DOHH2 (cell line): ENCODE measurements around the gene CREB5.
A peak's percentile ranks its signal among the peaks of the same experiment; 100 is the strongest.

Experiments
- H3F3A ChIP-seq: fragments of 200-600 bp; sonication (generic), shearing (Covaris generic); 2 replicates; pipeline ENCODE4 v1.6.0; 2016; ENCODE audit warnings: antibody characterized with exemption, mild to moderate bottlenecking; ENCODE audit not compliant: control insufficient read depth, insufficient read depth
- H3K27ac ChIP-seq: fragments of 200-600 bp; sonication (generic); 2 replicates; pipeline ENCODE4 v1.5.1; 2014; ENCODE audit warnings: low read depth, mild to moderate bottlenecking, low read length, moderate library complexity
- H3K27me3 ChIP-seq: fragments of 200-600 bp; sonication (generic); 2 replicates; pipeline ENCODE4 v1.6.1; 2014; ENCODE audit warnings: mild to moderate bottlenecking, low read length, mixed read lengths; ENCODE audit not compliant: control insufficient read depth
- H3K36me3 ChIP-seq: fragments of 200-600 bp; sonication (generic); 2 replicates; pipeline ENCODE4 v1.6.1; 2014; ENCODE audit warnings: mild to moderate bottlenecking, low read length, moderate library complexity, mixed read lengths; ENCODE audit not compliant: control insufficient read depth
- H3K4me1 ChIP-seq: fragments of 200-600 bp; sonication (generic); 2 replicates; pipeline ENCODE4 v1.6.1; 2014; ENCODE audit warnings: mild to moderate bottlenecking, low read length, mixed read lengths; ENCODE audit not compliant: control insufficient read depth
- H3K4me2 ChIP-seq: fragments of 200-600 bp; sonication (generic); 2 replicates; pipeline ENCODE4 v1.6.0; 2014; ENCODE audit warnings: mild to moderate bottlenecking, low read length, moderate library complexity
- H3K4me3 ChIP-seq: fragments of 200-600 bp; sonication (generic); 2 replicates; pipeline ENCODE4 v1.5.1; 2014; ENCODE audit warnings: mild to moderate bottlenecking, low read length, mixed read lengths
- H3K79me2 ChIP-seq: fragments of 200-600 bp; sonication (generic); 2 replicates; pipeline ENCODE4 v1.6.1; 2014; ENCODE audit warnings: mild to moderate bottlenecking, low read length, mixed read lengths; ENCODE audit not compliant: control insufficient read depth
- H3K9me2 ChIP-seq: fragments of 200-600 bp; sonication (generic); replicated peaks from 2 replicates; pipeline ENCODE4 v1.6.1; 2014; ENCODE audit warnings: mild to moderate bottlenecking, low read length, mixed read lengths; ENCODE audit not compliant: control insufficient read depth
- H3K9me3 ChIP-seq: fragments of 200-600 bp; sonication (generic); 2 replicates; pipeline ENCODE4 v1.6.1; 2014; ENCODE audit warnings: antibody characterized with exemption, low read length, mixed read lengths; ENCODE audit not compliant: control insufficient read depth, insufficient read depth
- H4K20me1 ChIP-seq: fragments of 200-600 bp; sonication (generic); 2 replicates; pipeline ENCODE4 v1.6.0; 2014; ENCODE audit warnings: low read depth, mild to moderate bottlenecking, antibody characterized with exemption, low read length, moderate library complexity; ENCODE audit not compliant: control insufficient read depth, insufficient read depth
- CTCF ChIP-seq: fragments of 200-600 bp; sonication (generic); IDR thresholded peaks from one replicate; pipeline ENCODE4 v1.5.1; 2014; ENCODE audit warnings: antibody characterized with exemption, mild to moderate bottlenecking, low read depth, low read length; ENCODE audit not compliant: poor library complexity, severe bottlenecking
- EZH2phosphoT487 ChIP-seq: fragments of 200-600 bp; sonication (generic); IDR thresholded peaks from 2 replicates; pipeline ENCODE4 v1.6.1; 2017; ENCODE audit warnings: borderline replicate concordance, mild to moderate bottlenecking, antibody characterized with exemption, low read length, moderate library complexity, mixed read lengths

CREB5 gene

GRCh38 chr7:28588602-28589001 lies 176.3 kb downstream of the CREB5 start:
- Histone ChIP-seq H3K27me3 (no peaks in the 10 kb centered on the region), H3K79me2 (peaks cover 15% of the 10 kb centered on the region)

GRCh38 chr7:28591041-28591674 lies 178.8 kb downstream of the CREB5 start:
- no peaks in the 10 kb centered on the region; the same call in 1 of the 2 replicates for H3K36me3 ChIP-seq
- peak overlapping the region; percentile 6; the same call in 1 of the 2 replicates for H3K4me2 ChIP-seq
- H3K27me3 ChIP-seq: no peaks in the 10 kb centered on the region
- no peaks in the 10 kb centered on the region for H4K20me1 ChIP-seq
- H3K27ac ChIP-seq: no peak overlapping the region
- H3K4me1 ChIP-seq: peaks cover 28% of the 10 kb centered on the region
- H3K79me2 ChIP-seq: peaks cover 15% of the 10 kb centered on the region
- no peak for TF ChIP-seq CTCF
- no peak for TF ChIP-seq EZH2phosphoT487
- H3K9me3 ChIP-seq: no peaks in the 10 kb centered on the region
- H3K9me2 ChIP-seq: no peaks in the 10 kb centered on the region
- H3K4me3 ChIP-seq: no peak overlapping the region
- H3F3A ChIP-seq: no peaks in the 10 kb centered on the region

More at GRCh38 chr7:28588602-28589001, 176.3 kb downstream of the CREB5 start:
- no peak for TF ChIP-seq EZH2phosphoT487
- no peak for TF ChIP-seq CTCF
- no peaks in the 10 kb centered on the region for H4K20me1 ChIP-seq
- no peak overlapping the region for H3K4me3 ChIP-seq
- H3K36me3 ChIP-seq: no peaks in the 10 kb centered on the region; the same call in 1 of the 2 replicates
- H3F3A ChIP-seq: no peaks in the 10 kb centered on the region
- H3K9me2 ChIP-seq: no peaks in the 10 kb centered on the region
- H3K9me3 ChIP-seq: no peaks in the 10 kb centered on the region
- H3K4me1 ChIP-seq: peaks cover 28% of the 10 kb centered on the region
- no peak overlapping the region for H3K4me2 ChIP-seq
- H3K27ac ChIP-seq: no peak overlapping the region

- 0 out of 2 replicates have a peak, but pooled peaks cover under 1% of the 10 kb centered on the region for H3K9me3 ChIP-seq
- H3K4me1 ChIP-seq: peaks cover 24% of the 10 kb centered on the region
- H3K27ac ChIP-seq: no peak overlapping the region
- no peaks in the 10 kb centered on the region for H3F3A ChIP-seq
- H3K4me3 ChIP-seq: no peak overlapping the region
- H3K9me2 ChIP-seq: no peaks in the 10 kb centered on the region
- peaks cover 15% of the 10 kb centered on the region for H3K79me2 ChIP-seq
- H3K4me2 ChIP-seq: peak overlapping the region; percentile 6; the same call in 1 of the 2 replicates
- TF ChIP-seq CTCF: no peak
- TF ChIP-seq EZH2phosphoT487: no peak
- H3K27me3 ChIP-seq: no peaks in the 10 kb centered on the region
- no peaks in the 10 kb centered on the region for H4K20me1 ChIP-seq
- no peaks in the 10 kb centered on the region; the same call in none of the 2 replicates for H3K36me3 ChIP-seq
These were observed 179.5 kb downstream of the CREB5 start for GRCh38 chr7:28591725-28592349.
